GM21526 (cell line): ENCODE data around the gene DEF6.

ENCODE experiments used
- ATAC-seq: cut with Tn5 transposase; IDR thresholded peaks from one replicate; pipeline ENCODE4 v1.9.1; 2021; ENCODE audit warnings: moderate library complexity; ENCODE audit not compliant: unreplicated experiment, low FRiP score

The DEF6 gene

DNA sequence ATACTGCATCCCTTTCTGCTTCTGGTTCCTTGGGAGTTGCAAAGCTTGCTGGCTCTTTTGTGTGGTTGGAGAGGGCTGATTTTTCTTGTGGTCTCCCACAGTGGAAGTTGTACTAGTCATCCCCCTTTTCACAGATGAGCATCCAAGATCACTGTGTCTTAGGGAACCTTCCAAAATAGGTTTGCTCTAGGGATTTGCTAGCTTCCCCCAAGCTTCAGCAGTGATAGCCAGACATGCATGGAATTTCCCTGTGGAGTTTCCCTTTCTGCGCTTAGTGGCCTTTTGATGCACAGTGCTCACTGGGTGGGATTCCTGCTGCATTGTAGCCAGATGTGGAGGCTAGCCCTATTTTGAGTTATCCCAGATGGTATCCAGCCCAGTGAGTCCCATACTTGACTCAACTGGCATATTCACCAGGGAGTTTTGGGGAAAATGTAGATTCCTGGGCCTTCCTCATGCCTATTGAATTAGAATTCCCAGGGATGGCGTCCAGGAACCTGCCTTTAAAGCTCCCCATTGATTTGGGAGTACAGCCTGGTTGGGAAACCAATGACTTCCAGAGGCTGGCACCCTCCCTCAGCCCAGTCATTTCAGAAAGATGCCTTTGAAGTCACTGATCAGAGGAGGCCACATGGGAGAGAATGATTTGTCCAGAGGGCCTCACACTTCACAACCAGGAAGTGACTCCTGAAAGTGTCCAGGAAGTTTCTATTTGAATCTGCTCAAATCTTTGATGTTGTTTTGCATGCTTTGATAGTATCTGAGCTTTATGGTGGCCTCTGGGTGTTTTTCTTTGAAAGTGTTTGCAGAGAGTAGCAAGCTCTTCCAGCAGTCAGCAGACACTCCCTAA is 70.6 kb downstream of the DEF6 start:
- ATAC-seq, result no peak

- no peak for ATAC-seq
Measured at GRCh38 chr6:35370124-35370741, 72.6 kb downstream of the DEF6 start.

GRCh38 chr6:35370785-35371493 is 73.3 kb downstream of the DEF6 start:
- no peak for ATAC-seq
